Nephron progenitor cell (in vitro differentiated cells): Measurements from ENCODE around the gene PRPF6.
A peak's percentile ranks its signal among the peaks of the same experiment; 100 is the strongest.

Experiments
- DNase-seq: peaks from one replicate; pipeline ENCODE4 v3.0.0; 2021
- H3K27ac Mint-ChIP-seq: 2 replicates; pipeline ENCODE4 v1.8.0; 2021; ENCODE audit warnings: mild to moderate bottlenecking, moderate library complexity, mixed read lengths
- H3K27me3 Mint-ChIP-seq: 2 replicates; pipeline ENCODE4 v1.8.0; 2021; ENCODE audit warnings: mild to moderate bottlenecking, low read depth, mixed read lengths; ENCODE audit not compliant: poor library complexity
- H3K36me3 Mint-ChIP-seq: 2 replicates; pipeline ENCODE4 v1.8.0; 2021; ENCODE audit warnings: low read depth, mixed read lengths
- H3K4me1 Mint-ChIP-seq: 2 replicates; pipeline ENCODE4 v1.8.0; 2021; ENCODE audit warnings: mixed read lengths
- H3K4me3 Mint-ChIP-seq: 2 replicates; pipeline ENCODE4 v1.8.0; 2021; ENCODE audit warnings: mild to moderate bottlenecking, moderate library complexity, mixed read lengths
- H3K9me3 Mint-ChIP-seq: 2 replicates; pipeline ENCODE4 v1.8.0; 2021; ENCODE audit warnings: mild to moderate bottlenecking, moderate library complexity, mixed read lengths
- TF ChIP-seq, protein P1 (sequence below): fragments of 200-600 bp; sonication (generic); IDR thresholded peaks from 2 replicates; pipeline ENCODE4 v1.5.0; 2021; ENCODE audit warnings: antibody characterized with exemption

Gene PRPF6

DNA sequence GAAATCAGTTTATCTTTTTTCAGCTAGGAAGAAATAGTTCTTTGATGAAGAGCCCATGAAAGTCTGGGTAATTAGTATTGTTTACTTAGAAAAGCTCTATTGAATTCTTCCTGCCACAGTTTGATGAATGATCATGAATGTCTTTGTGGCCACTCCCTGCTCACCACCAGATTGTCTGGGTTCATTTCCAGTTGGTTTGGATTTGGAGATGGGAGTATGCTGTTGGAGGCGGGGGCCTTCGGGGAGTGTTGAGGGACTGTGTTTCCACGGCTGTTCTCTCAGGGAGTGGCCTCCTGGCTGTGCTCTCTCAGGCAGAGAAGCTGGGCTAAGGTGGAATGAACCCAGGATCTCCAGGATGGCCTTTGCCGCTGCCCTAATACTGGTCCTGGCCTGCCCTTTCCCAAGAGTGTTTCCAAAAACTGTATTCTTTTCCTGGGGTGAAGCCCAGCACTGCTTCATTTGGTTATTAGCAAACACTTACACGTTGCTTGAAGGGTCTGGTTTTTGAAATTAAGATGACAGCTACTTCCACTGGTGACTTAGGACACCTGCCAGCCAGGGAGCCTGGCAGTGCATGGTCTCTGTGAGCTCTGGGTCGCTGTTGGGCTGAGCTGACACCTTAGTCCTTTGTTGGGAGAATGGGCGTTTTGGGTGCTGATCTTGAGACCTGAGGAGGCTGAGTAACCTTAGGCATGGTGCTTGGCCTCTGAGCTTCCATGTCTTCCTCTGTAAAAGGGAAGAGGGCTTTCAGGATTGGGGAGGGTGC, 23.2 kb downstream of the PRPF6 start:
- Mint-ChIP-seq H3K4me3 (no peak overlapping the region), H3K27me3 (no peaks in the 10 kb centered on the region), H3K4me1 (peaks cover 27% of the 10 kb centered on the region), H3K27ac (no peak overlapping the region), H3K36me3 (peaks cover 56% of the 10 kb centered on the region), H3K9me3 (peaks cover 11% of the 10 kb centered on the region)
- TF ChIP-seq, protein P1, sequence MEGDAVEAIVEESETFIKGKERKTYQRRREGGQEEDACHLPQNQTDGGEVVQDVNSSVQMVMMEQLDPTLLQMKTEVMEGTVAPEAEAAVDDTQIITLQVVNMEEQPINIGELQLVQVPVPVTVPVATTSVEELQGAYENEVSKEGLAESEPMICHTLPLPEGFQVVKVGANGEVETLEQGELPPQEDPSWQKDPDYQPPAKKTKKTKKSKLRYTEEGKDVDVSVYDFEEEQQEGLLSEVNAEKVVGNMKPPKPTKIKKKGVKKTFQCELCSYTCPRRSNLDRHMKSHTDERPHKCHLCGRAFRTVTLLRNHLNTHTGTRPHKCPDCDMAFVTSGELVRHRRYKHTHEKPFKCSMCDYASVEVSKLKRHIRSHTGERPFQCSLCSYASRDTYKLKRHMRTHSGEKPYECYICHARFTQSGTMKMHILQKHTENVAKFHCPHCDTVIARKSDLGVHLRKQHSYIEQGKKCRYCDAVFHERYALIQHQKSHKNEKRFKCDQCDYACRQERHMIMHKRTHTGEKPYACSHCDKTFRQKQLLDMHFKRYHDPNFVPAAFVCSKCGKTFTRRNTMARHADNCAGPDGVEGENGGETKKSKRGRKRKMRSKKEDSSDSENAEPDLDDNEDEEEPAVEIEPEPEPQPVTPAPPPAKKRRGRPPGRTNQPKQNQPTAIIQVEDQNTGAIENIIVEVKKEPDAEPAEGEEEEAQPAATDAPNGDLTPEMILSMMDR, result no peak
- DNase-seq, result no peak

DNA sequence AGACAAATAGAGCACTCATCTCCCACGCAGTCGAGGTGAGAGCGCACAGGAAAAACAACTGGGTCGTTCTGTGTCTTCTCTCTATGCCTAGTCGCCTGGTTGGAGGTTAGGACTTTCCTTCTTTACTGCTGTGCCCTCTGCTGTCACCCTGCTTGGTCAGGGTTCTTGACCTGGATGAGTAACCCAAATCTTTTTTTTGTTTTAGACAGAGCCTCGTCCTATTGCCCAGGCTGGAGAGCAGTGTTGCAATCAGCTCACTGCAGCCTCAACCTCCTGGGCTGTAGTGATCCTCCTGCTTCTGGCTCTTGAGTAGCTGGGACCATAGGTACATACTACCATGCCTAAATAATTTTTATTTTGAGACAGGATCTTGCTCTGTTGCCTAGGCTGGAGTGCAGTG, 24.5 kb downstream of the PRPF6 start:
- peaks cover 58% of the 10 kb centered on the region for H3K36me3 Mint-ChIP-seq
- no peaks in the 10 kb centered on the region for H3K27me3 Mint-ChIP-seq
- DNase-seq, result no peak
- H3K4me3 Mint-ChIP-seq, result no peak overlapping the region
- TF ChIP-seq, protein P1, result no peak
- H3K4me1 Mint-ChIP-seq, result peaks cover 27% of the 10 kb centered on the region
- H3K9me3 Mint-ChIP-seq, result peaks cover 11% of the 10 kb centered on the region
- H3K27ac Mint-ChIP-seq, result peak overlapping the region; percentile 56

DNA sequence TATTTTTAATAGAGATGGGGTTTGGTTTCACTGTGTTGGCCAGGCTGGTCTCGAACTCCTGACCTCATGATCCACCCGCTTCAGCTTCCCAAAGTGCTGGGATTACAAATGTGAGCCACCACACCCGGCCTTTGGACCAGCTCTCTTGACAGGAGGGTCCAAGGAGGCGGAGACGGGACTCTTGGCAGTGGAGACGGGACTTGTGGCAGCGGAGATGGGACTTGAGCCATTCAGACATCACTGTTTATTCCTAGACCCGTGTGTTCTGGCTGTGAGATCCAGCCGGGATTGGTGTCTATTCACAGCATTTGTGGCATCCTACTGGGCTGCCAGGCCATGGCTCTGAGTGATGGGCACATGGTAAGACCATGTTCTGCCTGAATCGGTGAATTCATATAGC, 25.6 kb downstream of the PRPF6 start:
- Mint-ChIP-seq H3K27ac (no peak overlapping the region), H3K4me3 (no peak overlapping the region), H3K4me1 (peaks cover 26% of the 10 kb centered on the region), H3K9me3 (peaks cover 11% of the 10 kb centered on the region), H3K27me3 (no peaks in the 10 kb centered on the region), H3K36me3 (peaks cover 63% of the 10 kb centered on the region)
- TF ChIP-seq, protein P1, result no peak
- no peak for DNase-seq

DNA sequence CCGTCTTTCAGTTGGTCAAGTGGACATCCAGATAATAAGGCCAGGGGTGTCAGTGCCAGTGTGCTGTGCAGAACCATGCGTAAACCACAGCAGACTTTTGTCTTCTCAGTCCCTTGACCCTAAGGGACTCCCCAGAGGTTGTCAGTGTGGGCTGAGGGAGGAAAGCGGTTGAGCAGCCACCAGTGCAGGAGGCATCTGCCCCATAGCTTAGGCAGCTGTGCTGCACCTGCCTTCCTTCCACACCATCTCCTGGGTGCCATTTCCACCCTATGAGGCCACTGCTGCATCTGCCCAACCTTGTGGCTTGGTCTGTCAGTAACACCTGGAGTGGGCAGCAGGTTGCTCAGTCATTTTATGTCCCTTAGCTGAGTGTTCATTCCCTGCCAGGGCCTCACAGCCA, 26.0 kb downstream of the PRPF6 start:
- Mint-ChIP-seq H3K4me1 (peaks cover 23% of the 10 kb centered on the region), H3K9me3 (peaks cover 11% of the 10 kb centered on the region), H3K27ac (no peak overlapping the region), H3K27me3 (no peaks in the 10 kb centered on the region), H3K36me3 (peaks cover 60% of the 10 kb centered on the region), H3K4me3 (no peak overlapping the region)
- no peak for DNase-seq
- TF ChIP-seq, protein P1, result no peak

DNA sequence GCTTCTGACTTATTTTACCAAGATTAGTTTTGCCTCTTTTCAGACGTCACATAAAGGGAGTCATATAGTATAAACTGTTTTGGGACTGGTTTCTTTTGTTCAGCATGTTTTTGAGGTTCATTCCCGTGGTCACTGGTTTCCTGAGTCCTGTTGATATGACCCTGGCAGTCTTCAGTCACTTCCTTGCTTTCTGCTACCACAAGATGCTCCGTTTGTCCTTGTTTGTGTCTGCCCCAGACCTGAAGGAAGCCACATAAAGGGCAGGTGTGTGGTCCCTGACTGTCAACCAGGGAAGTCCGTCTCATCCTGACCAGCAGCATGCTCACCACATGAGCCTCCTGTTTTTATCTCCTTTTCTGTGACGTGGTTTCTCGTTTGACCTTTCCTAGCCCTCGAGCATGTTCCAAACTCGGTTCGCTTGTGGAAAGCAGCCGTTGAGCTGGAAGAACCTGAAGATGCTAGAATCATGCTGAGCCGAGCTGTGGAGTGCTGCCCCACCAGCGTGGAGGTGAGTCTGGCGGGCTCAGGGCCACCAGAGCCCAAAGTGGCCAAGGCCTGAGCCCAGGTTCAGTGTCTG, 29.0 kb downstream of the PRPF6 start:
- peaks cover 11% of the 10 kb centered on the region for H3K9me3 Mint-ChIP-seq
- H3K27me3 Mint-ChIP-seq, result no peaks in the 10 kb centered on the region
- peaks cover 5% of the 10 kb centered on the region for H3K4me1 Mint-ChIP-seq
- TF ChIP-seq, protein P1, result no peak
- no peak for DNase-seq
- H3K4me3 Mint-ChIP-seq, result no peak overlapping the region
- H3K27ac Mint-ChIP-seq, result peak overlapping the region; percentile 39
- peaks cover 70% of the 10 kb centered on the region for H3K36me3 Mint-ChIP-seq

DNA sequence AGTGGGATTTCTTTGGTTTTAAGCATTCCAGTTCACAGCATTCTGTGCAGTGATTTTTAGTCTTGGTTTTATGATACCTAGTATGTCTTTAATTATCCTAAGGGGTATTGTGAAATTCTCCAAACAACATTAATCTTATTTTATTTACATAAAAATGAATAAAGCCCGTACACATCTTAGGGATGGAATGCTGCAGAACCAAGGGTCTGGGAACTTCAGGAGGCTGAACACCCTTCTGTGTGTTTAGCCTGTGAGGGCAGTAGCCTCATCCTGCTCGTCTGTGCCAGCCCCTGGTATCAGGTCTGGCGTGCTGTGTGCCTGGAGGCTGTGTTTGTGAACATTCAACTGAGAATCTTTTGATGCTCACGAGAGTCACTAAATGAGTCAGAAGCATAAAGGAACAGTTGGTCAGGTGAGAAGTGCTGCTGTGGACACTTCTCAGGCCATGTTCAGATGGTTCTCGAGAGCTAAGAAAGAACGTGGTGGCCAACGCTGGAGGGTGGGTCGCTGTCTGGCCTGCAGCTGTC, 29.8 kb downstream of the PRPF6 start:
- TF ChIP-seq, protein P1, result no peak
- Mint-ChIP-seq H3K4me3 (no peak overlapping the region), H3K4me1 (no peaks in the 10 kb centered on the region), H3K27ac (no peak overlapping the region), H3K36me3 (peaks cover 73% of the 10 kb centered on the region), H3K27me3 (no peaks in the 10 kb centered on the region), H3K9me3 (peaks cover 11% of the 10 kb centered on the region)
- DNase-seq, result no peak
